Cardiac fibroblast (primary cell): Measurements from ENCODE around the gene THSD7A.

Experiments used
- DNase-seq, 2 donors: peaks; one replicate each; pipeline versions ENCODE4 v3.0.0 to v3.0.0-alpha.2; 2010; ENCODE audit warnings: low read depth in 2 of 2
- H3K4me3 ChIP-seq, 2 donors: replicated peaks in 1 of 2; 1 replicate in 1 of 2; 2 replicates in 1 of 2; pipeline ENCODE4 v1.5.1; 2011; ENCODE audit warnings: low read depth in 2 of 2, low read length in 2 of 2, mild to moderate bottlenecking in 2 of 2, moderate library complexity in 1 of 2
- TF ChIP-seq, protein P1 (sequence below): IDR thresholded peaks from one replicate; pipeline ENCODE4 v1.5.1; 2011; ENCODE audit warnings: low read depth, mild to moderate bottlenecking, low read length, inconsistent platforms

THSD7A gene

DNA sequence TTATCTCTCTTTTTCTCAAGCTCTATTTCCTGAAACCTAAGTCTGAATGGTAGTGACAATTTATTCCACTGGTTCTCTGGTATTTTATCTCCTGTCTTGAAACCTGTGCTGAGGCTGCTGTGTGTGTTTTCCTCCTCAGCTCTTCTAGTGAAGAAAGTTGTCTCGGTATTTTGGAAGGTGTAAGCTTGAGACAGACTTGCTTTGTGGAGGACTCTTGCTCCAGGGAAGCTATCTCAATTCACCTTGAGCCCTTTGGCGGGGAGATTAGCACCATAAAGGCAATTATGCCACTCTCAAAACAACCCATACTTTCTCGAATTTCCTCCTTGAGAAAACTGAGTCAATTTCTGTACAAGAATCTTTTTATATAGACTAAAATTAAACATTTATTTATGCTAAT lies 141.6 kb downstream of the THSD7A start:
- H3K4me3 ChIP-seq = no peak overlapping the region
- DNase-seq = no peak
- TF ChIP-seq, protein P1, sequence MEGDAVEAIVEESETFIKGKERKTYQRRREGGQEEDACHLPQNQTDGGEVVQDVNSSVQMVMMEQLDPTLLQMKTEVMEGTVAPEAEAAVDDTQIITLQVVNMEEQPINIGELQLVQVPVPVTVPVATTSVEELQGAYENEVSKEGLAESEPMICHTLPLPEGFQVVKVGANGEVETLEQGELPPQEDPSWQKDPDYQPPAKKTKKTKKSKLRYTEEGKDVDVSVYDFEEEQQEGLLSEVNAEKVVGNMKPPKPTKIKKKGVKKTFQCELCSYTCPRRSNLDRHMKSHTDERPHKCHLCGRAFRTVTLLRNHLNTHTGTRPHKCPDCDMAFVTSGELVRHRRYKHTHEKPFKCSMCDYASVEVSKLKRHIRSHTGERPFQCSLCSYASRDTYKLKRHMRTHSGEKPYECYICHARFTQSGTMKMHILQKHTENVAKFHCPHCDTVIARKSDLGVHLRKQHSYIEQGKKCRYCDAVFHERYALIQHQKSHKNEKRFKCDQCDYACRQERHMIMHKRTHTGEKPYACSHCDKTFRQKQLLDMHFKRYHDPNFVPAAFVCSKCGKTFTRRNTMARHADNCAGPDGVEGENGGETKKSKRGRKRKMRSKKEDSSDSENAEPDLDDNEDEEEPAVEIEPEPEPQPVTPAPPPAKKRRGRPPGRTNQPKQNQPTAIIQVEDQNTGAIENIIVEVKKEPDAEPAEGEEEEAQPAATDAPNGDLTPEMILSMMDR = no peak

DNA sequence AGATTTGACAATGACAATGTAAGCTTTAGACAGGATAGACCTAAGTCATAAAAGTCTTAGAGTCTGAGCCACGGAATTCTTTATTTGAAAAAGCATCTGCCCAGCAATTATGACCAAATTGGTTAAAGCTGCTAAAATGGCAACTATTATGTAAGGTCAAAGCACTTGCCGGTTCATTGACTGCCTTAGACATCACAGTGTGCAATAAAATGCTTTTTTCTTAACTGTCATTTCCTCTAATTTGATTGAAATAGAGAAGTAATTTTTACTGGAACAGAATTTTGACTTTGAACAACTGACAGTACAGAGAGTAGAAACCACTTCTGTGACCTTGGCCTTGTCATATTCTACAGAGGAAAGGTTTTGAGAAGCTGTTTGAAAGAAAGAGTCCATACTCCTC lies 142.9 kb downstream of the THSD7A start:
- TF ChIP-seq, protein P1 = no peak
- H3K4me3 ChIP-seq = no peak overlapping the region
- no peak for DNase-seq

DNA sequence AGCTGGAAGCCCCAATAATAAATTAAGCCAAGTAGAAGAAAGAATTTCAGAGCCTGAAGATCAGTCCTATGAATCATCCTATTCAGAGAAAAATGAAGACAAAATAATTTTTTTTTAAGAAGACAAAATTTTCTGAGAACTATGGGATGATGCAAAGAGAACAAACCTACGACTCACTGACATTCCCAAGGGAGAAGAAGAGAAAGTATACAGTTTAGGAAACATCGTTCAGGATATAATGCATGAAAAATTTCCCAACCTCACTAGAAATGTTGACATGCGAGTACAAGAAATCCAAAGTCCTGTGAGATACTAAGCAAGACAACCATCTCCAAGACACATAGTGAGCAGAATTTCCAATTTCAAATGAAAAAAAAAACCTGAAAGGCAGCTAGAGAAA lies 150.5 kb downstream of the THSD7A start:
- peak; percentile 6 to 25 for DNase-seq
- no peak overlapping the region for H3K4me3 ChIP-seq
- TF ChIP-seq, protein P1 = no peak

DNA sequence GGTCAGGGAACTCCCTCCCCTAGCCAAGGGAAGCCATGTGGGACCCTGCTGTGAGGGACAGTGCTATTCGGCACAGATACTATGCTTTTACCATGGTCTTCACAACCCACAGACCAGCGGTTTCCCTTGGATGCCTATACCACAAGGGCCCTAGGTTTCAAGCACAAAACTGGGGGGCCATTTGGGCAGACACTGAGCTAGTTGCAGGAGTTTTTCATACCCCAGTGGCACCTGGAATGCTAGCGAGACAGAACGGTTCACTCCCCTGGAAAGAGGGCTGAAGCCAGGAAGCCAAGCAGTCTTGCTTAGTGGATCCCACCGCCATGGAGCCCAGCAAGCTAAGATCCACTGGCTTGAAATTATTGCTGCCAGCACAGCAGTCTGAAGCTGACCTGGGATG lies 156.8 kb downstream of the THSD7A start:
- DNase-seq = no peak
- no peak overlapping the region for H3K4me3 ChIP-seq
- TF ChIP-seq, protein P1 = no peak

DNA sequence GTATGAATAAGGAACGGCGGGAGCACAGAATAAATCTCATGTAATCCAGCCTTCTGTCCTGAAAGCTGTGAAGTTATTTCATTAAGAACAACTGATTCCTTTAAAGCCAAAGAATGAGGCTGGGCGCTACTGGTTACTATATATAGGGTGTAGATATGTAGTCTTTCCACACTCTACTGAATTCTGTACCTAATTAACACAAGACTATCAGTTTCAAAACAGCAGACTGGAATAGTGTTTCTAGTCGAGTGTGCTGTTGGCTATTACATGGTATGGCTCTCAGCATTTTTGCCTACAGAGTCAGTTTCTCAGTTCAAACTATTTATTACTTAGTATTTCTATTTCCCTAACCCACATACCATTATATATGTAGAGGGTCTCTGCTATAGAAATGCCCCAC lies 163.3 kb downstream of the THSD7A start:
- TF ChIP-seq, protein P1 = no peak
- H3K4me3 ChIP-seq = no peak overlapping the region
- no peak for DNase-seq

DNA sequence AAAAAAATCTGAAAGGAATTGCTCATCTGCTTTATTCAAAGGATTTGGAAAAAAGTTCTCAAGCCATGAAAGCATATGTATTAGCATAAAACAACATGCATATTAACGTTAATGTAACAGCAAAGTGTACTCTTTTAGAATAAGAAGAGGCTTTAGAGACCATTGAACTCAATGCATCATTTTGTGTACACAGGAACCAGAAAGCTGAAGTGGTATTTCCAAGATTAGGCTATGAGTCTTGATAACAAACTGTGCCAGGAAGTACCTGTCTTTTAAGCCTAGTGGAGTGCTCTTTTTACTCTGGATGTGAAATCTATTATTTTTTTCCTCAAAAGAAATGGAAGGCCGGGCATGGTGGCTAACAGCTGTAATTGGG lies 164.2 kb downstream of the THSD7A start:
- H3K4me3 ChIP-seq = no peak overlapping the region
- DNase-seq = no peak
- TF ChIP-seq, protein P1 = no peak

DNA sequence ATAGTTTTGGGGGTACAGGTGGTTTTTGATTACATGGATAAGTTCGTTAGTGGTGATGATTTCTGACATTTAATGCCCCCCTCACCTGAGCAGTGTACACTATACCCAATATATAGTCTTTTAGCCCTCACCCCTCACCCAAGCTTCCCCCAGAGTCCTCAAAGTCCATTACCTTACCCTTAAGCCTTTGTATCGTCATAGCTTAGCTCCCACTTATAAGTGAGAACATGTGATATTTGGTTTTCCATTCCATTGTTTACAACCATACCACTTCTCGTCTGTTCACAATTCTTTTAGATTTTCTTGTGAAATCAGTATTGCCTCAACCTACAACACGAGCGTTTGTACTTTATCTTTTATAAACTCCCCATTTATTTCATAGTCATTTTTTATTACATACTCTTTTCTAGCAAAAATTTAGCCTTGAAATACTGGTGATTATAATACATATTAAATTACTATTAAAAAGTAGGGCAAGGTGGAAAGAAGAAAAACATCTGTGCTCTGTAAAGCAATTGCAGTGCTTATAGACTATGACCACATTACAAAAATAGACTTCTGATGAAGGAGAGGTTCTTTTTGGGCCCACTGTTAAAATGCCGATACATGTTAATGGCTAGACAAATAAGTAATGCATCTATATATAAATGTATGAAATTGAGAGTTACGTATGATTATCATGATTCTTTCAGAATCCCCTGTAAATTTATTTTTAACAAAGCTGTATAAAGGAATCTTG lies 164.8 kb downstream of the THSD7A start:
- no peak for DNase-seq
- TF ChIP-seq, protein P1 = no peak
- no peak overlapping the region for H3K4me3 ChIP-seq
